ENCODE results near the gene DMTF1.
A peak's percentile ranks its signal among the peaks of the same experiment; 100 is the strongest.

DNA sequence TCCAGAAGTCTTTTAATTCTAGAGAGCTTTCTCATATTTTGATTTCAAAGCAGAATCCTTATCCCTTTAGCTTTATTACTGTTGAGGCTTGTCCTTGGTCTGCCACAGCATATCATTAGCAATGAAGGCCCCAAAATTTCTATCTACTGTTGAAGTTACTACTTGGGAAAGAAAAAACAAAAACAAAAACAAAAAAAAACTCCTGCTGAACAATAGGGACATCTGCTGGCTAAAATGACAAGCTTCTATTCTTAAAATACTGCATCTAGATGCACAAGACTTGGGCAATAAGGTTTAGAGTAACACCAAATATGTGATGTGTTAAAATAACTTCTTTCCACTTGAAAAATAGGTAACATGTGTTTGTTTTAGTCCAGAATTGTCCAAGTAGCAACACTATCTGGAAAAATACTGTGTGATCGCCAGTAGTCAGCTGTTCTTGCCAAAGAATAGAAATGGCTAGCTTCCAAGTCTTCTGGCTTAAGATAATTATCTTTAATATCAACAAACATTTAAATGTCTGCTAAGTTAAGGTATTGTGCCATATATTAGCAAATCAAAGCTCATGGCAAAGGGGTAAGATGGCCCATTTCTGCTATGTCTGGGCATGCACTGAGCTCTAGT is 3.8 kb upstream of the DMTF1 start:
- TF ChIP-seq POLR2A (IDR thresholded peaks at IDR 0.05) (no peak), CTCF (IDR thresholded peaks at IDR 0.05) (peak in 3 of 4 experiments; percentile 47 to 64 (median 53))
